ENCODE measurements around the gene OPN1MW.
"Not testable (repeated sequence)": the region's sequence is repeated elsewhere in the genome, so short reads cannot be mapped to it uniquely, and the experiment has no call there.

The OPN1MW gene

GRCh38 chrX:154182296-154182695 lies at the start of gene OPN1MW:
OPN1MW (plus strand) TSS chrX:154182596; CDS start chrX:154182678, 82 bp downstream.
- not testable (repeated sequence) for H3K4me3 ChIP-seq (ENCODE audit: low read length)

- H3K4me3 ChIP-seq (ENCODE audit: low read length), result no peak overlapping the region
- no peak for TF ChIP-seq ZNF274 (IDR thresholded peaks at IDR 0.05; ENCODE audit: low read depth, low read length)
Observed at GRCh38 chrX:154135458-154136229, 46.8 kb upstream of the OPN1MW start.

- TF ChIP-seq ZNF274 (IDR thresholded peaks at IDR 0.05; ENCODE audit: low read depth, low read length), result no peak
- no peak overlapping the region for H3K4me3 ChIP-seq (ENCODE audit: low read length)
Observed at GRCh38 chrX:154136627-154137161, 45.7 kb upstream of the OPN1MW start.

DNA sequence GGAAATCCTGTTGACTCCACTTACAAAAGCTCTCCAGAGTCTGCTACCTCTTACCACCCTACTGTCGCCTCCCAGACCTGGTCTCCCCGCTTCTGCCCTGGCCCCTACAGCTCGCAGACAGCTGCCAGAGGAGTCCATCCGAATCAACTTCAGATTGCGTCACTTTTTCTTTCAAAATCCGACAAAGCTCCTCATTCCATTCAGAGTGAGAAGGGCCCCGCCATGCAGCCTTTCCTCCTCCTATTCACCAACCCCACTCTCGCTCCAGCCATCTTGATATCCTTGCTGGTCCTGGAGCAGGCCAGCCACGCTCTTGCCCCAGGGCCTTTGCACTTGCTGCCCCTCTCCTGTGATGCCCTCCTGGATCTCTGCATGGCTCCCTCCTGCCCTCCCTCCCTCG lies 43.5 kb upstream of the OPN1MW start:
- H3K4me3 ChIP-seq (ENCODE audit: low read length), result no peak overlapping the region
- TF ChIP-seq ZNF274 (IDR thresholded peaks at IDR 0.05; ENCODE audit: low read depth, low read length), result no peak

GRCh38 chrX:154140206-154140605 lies 42.2 kb upstream of the OPN1MW start:
- TF ChIP-seq ZNF274 (IDR thresholded peaks at IDR 0.05; ENCODE audit: low read depth, low read length), result no peak
- no peak overlapping the region for H3K4me3 ChIP-seq (ENCODE audit: low read length)

DNA sequence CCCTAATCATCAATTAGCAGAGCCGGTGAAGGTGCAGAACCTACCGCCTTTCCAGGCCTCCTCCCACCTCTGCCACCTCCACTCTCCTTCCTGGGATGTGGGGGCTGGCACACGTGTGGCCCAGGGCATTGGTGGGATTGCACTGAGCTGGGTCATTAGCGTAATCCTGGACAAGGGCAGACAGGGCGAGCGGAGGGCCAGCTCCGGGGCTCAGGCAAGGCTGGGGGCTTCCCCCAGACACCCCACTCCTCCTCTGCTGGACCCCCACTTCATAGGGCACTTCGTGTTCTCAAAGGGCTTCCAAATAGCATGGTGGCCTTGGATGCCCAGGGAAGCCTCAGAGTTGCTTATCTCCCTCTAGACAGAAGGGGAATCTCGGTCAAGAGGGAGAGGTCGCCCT lies 41.7 kb upstream of the OPN1MW start:
- no peak for TF ChIP-seq ZNF274 (IDR thresholded peaks at IDR 0.05; ENCODE audit: low read depth, low read length)
- no peak overlapping the region for H3K4me3 ChIP-seq (ENCODE audit: low read length)

DNA sequence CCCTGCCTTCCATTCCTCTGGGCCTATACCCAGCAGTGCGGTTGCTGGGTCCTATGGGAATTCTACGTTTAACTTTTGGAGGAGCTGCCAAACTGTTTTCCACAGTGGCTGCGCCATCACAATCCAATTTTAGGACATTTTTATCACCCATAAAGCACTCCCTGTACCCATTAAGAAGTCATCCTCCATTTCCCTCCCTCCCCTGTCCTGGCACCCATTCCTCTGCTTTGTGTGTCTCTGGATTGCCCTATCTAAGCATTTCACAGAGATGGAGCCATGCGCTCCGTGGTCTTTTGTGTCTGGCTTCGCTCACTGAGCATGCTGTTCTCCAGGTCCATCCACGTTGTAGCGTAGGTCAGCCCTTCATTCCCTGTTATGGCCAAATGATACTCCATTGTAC lies 40.0 kb upstream of the OPN1MW start:
- TF ChIP-seq ZNF274 (IDR thresholded peaks at IDR 0.05; ENCODE audit: low read depth, low read length), result no peak
- no peak overlapping the region for H3K4me3 ChIP-seq (ENCODE audit: low read length)

DNA sequence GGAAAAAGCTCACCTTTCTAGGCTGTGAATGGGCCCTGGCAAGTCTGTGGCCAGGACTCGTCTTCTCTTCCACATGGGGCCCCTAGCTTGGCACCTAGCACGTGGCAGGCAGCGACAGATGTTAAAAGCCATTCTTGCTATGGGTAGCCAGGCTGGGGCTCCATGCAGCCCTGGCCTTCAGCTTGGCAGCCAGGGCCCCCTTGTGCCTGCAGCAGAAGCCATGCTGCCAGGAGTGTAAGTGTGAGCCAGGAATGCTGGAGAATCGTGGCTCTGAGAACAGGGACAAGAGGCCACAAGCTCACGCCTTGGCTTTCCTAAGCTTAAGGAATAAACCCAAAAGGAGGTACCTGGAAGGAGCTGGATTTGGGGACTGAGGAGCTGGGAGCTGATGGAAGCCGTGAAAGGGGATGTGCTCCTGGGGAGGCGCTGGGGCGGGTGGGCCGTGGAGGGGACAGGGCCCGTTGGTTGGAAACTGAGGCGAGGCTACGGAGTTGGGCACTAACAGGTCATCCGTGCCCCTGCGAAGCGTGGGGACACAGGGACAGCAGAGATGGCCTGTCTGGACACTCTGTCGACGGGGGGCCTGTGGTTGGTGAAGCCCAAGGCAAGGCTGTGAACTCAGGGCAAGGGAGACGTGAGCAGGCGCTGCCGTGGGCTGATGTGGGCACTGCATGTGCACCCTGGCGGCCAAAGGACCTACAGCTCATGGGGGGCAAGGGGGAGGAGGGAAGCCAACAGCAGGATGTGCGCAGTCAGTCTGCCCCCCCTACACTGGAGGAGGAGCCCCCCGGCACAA lies 39.2 kb upstream of the OPN1MW start:
- TF ChIP-seq ZNF274 (IDR thresholded peaks at IDR 0.05; ENCODE audit: low read depth, low read length), result no peak
- H3K4me3 ChIP-seq (ENCODE audit: low read length), result no peak overlapping the region

DNA sequence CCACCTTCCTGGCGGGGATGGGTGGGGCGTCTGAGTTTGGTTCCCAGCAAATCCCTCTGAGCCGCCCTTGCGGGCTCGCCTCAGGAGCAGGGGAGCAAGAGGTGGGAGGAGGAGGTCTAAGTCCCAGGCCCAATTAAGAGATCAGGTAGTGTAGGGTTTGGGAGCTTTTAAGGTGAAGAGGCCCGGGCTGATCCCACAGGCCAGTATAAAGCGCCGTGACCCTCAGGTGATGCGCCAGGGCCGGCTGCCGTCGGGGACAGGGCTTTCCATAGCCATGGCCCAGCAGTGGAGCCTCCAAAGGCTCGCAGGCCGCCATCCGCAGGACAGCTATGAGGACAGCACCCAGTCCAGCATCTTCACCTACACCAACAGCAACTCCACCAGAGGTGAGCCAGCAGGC lies 38.4 kb upstream of the OPN1MW start, which contains the start of gene OPN1LW:
TSS of gene OPN1LW (plus strand) at position 234 of the 400 bp plus-strand sequence. CDS start at position 275, 41 bp downstream.
- not testable (repeated sequence) for H3K4me3 ChIP-seq (ENCODE audit: low read length)

DNA sequence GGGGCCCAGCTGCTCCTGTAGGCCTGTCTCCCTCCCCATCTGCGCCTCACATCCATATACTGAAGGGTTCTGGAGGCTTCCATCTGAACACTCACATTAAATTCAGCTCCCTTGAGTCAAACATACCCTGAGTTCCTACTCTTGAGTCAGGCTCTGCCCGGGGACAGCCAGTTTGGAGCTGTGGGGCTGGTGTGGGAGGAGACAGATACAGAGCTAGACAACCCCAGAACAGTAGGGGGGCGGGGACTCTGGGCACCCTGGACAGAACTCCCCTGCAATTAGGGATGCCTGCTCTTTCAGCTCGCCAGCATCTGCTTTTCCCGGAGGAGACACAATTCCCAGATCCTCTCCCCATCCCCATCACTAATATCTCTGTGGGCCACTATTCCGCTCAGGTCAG lies 31.4 kb upstream of the OPN1MW start:
- H3K4me3 ChIP-seq (ENCODE audit: low read length), result not testable (repeated sequence)

GRCh38 chrX:154156221-154156620 lies 26.2 kb upstream of the OPN1MW start:
- H3K4me3 ChIP-seq (ENCODE audit: low read length), result not testable (repeated sequence)

DNA sequence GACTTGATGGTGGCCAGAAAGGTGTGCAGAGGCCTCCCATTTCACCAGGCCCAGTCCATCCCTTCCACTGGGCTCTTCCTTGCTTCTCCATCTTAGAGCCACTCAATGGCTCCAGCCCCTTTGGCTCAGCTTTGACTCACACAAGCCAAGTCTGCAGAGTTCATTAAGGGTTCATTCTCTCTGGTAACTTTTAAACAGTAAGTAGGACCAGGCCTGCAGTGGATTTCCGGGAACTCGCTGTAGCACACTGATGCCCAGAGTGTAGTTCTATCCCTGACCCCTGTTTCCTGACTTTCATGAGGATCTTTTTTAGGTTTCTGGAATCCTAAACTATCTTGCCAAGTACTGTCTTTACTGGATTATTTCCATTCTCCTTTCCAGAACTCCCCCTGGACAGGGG lies 25.2 kb upstream of the OPN1MW start:
- H3K4me3 ChIP-seq (ENCODE audit: low read length), result not testable (repeated sequence)

DNA sequence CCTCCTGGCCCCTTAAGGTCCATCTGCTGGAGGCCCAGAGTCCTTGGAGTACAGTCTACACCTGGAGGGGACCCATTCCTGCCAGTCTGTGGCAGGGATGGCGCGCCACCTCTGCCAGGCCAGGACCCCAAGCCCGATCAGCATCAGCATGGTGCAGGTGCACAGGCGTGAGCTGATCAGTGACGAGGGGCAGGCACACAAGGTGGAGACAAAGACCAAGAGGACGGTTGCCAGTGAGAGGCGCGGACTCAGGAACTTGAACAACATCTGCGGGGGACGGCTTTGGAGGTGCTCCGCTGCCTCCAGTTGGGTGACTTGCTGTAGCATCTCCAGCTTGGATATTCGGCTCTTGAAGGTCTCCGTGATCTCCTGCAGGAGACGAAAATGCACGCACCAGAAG lies 23.1 kb upstream of the OPN1MW start:
- not testable (repeated sequence) for H3K4me3 ChIP-seq (ENCODE audit: low read length)

DNA sequence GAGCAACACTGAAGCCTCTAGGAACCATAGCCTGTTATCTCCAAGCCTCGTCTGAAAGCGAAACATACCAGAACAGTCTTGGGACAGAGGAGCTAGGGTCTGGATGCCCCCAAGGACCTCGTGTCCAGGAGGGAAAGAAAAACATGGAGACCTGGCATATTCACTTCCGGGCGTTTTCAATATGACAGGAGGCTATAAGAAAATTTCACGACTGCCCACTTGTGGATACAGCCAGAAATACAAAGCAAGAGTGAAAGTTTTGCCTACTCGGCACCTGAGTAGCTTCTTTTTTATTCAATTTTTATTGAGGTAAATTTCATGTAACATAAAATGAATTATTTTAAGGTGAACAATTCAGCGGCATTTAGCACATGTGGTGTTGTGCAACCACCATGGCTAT lies 17.5 kb upstream of the OPN1MW start:
- not testable (repeated sequence) for H3K4me3 ChIP-seq (ENCODE audit: low read length)

GRCh38 chrX:154168384-154168783 lies 14.0 kb upstream of the OPN1MW start:
- H3K4me3 ChIP-seq (ENCODE audit: low read length), result not testable (repeated sequence)

DNA sequence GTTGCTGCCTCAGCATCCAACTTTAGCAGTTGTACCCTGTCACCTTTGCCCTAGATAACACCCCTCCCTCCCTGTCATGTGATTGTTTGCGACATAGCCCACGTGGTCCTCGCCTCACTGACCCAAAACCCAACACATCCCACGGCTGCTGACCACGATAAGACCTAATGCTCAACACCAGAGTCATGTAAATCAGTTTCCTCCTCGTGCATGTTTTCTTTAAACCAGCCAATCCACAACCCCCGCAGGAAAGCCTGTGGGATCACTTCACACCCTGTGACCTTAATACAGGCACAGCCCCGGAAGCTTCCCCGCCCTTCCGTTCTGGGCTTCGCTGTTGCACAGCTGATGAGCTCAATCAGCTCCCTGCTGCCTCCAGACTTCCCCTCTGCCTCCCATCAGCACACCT lies 9.9 kb upstream of the OPN1MW start:
- not testable (repeated sequence) for H3K4me3 ChIP-seq (ENCODE audit: low read length)

DNA sequence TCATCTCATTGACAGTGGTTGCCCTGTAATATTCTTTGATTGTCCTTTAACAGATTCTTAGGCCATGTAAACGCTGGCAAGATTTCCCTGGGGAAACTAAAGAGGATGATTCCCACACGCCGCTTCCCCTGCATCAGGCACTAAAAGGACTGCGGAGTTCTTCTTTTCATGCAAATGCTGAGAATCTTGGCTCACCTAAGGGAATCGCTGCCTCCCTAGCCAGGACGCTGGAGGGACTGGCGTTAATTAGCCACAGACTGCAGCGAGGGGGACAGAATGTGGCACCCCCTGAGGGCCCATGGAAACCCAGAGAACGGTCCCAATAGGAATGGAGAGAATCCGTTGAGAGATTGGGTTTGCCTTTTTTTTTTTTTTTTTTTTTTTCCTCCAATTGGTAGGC lies 8.0 kb upstream of the OPN1MW start:
- H3K4me3 ChIP-seq (ENCODE audit: low read length), result not testable (repeated sequence)

- not testable (repeated sequence) for H3K4me3 ChIP-seq (ENCODE audit: low read length)
Observed at GRCh38 chrX:154183794-154184193, 1.4 kb downstream of the OPN1MW start.

DNA sequence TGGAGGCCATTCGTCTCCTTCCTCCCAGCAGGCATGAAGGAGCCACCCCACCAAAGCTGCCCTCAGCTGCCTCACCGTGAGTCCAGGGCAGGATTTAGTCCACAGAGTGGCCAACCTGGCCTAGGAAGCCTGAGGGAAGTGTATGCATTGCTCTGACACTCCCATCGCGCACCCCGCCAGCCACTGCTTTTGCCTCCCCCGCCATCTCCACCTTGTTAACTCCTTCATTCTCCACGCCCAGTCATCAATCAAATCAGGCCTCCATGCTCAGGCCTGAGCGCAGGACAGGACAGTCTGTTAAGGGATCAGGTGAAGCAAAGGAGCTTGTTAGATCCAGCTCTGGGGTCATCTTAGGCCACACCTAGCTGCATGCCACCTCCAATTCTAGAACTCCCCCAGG lies 10.4 kb downstream of the OPN1MW start:
- not testable (repeated sequence) for H3K4me3 ChIP-seq (ENCODE audit: low read length)

DNA sequence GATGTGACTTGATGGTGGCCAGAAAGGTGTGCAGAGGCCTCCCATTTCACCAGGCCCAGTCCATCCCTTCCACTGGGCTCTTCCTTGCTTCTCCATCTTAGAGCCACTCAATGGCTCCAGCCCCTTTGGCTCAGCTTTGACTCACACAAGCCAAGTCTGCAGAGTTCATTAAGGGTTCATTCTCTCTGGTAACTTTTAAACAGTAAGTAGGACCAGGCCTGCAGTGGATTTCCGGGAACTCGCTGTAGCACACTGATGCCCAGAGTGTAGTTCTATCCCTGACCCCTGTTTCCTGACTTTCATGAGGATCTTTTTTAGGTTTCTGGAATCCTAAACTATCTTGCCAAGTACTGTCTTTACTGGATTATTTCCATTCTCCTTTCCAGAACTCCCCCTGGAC lies 11.9 kb downstream of the OPN1MW start:
- not testable (repeated sequence) for H3K4me3 ChIP-seq (ENCODE audit: low read length)

GRCh38 chrX:154196466-154196865 lies 14.1 kb downstream of the OPN1MW start:
- H3K4me3 ChIP-seq (ENCODE audit: low read length), result not testable (repeated sequence)

Measured in GM08714 (cell line).